Effector memory CD4-positive, alpha-beta T cell (primary cell): ENCODE results near the gene SRSF11.

Source experiments
- DNase-seq, 3 donors: peaks; one replicate each; pipeline ENCODE4 v3.0.0-alpha.2; 2020
- H3K27ac ChIP-seq: 2 replicates; pipeline ENCODE4 v1.7.0; 2013; ENCODE audit warnings: mild to moderate bottlenecking, low read length, moderate library complexity; ENCODE audit not compliant: insufficient read depth, poor library complexity, severe bottlenecking
- H3K27me3 ChIP-seq: replicated peaks from 2 replicates; pipeline ENCODE4 v1.7.0; 2013; ENCODE audit warnings: mild to moderate bottlenecking, low read length; ENCODE audit not compliant: insufficient read depth, control insufficient read depth, poor library complexity, severe bottlenecking
- H3K36me3 ChIP-seq: 2 replicates; pipeline ENCODE4 v1.7.0; 2013; ENCODE audit warnings: mild to moderate bottlenecking, low read length, moderate library complexity; ENCODE audit not compliant: control insufficient read depth, insufficient read depth
- H3K4me1 ChIP-seq: 2 replicates; pipeline ENCODE4 v1.7.0; 2013; ENCODE audit warnings: low read length, mild to moderate bottlenecking; ENCODE audit not compliant: control insufficient read depth, insufficient read depth, poor library complexity, severe bottlenecking
- H3K4me3 ChIP-seq: 2 replicates; pipeline ENCODE4 v1.7.0; 2013; ENCODE audit warnings: low read length, low read depth, mild to moderate bottlenecking; ENCODE audit not compliant: insufficient read depth, poor library complexity, severe bottlenecking
- H3K9me3 ChIP-seq: 2 replicates; pipeline ENCODE4 v1.7.0; 2013; ENCODE audit warnings: mild to moderate bottlenecking, low read length, moderate library complexity; ENCODE audit not compliant: control insufficient read depth

The SRSF11 gene

DNA sequence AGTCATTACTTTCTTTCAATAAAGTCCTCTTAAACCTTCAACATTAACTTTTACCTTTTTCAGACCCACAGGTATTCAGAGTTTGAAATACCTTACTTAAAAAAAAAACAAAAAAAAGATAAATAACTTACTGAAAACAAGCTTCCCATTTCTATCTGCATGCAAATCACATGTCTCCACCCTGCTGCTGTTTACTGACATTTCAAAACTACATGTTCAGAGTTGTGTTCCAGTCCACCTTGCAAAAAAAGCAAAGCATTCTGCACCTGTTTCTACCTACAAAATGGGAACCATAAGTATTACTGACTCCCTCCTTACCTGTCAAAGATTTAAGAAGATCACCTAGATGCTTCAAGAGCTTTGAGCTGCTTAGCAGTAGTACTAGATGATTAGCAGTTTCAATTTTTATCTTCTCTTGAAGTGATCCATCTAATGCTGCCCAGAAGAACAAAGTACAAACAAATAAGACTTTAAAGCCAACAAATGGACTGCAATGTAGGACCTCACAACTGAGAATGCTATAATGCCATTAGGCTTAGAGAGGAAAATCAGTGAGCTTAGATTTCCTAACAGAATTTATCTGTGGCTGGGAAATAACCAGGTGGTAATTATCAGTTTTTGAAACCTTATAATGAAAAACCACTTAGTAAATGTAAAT is 72.1 kb downstream of the SRSF11 start:
- Histone ChIP-seq H3K27me3 (no peaks in the 10 kb centered on the region), H3K4me3 (no peak overlapping the region), H3K27ac (no peak overlapping the region), H3K4me1 (no peaks in the 10 kb centered on the region), H3K36me3 (peaks cover 50% of the 10 kb centered on the region), H3K9me3 (no peaks in the 10 kb centered on the region)
- no peak for DNase-seq

DNA sequence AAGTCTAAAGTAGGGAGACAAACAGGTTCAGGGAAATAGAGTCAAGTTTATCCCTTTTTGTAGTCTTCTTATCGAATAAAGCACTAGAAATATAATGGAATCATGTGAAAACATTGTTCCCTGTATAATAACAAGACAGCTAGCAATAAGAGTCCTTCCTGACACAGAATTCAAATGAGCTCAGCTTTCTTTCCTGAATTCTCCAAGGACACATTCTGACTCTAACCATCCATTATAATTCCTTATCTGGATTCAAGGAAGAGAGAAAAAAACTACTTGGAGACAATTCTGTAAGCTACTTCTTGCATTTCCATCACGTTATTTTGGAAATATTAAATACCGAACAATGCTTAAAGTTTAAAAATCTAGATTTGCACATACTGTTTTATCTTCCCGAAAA is 74.6 kb downstream of the SRSF11 start:
- Histone ChIP-seq H3K27ac (no peak overlapping the region), H3K4me3 (no peak overlapping the region), H3K9me3 (no peaks in the 10 kb centered on the region), H3K4me1 (no peaks in the 10 kb centered on the region), H3K36me3 (peaks cover 60% of the 10 kb centered on the region), H3K27me3 (no peaks in the 10 kb centered on the region)
- DNase-seq, result no peak

DNA sequence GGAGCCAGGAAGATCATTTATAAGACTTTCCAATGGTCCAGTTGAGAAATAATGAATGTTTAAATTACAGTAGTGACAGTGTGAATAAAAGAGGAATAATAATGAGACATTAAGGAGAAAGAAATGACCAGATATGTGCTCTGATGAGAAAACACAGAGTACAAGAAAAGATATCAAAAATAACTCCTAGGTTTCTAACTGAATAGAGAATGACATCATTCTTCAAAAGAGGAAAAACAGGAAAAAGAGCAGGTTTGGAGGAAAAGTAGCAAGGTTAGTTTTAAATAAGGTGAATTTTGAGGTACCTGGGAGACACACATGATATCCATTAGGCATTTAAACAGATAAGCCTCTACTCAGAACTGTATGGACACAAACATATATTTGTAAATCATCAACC is 78.3 kb downstream of the SRSF11 start:
- H3K4me1 ChIP-seq, result no peaks in the 10 kb centered on the region
- peaks cover 36% of the 10 kb centered on the region for H3K36me3 ChIP-seq
- H3K4me3 ChIP-seq, result no peak overlapping the region
- no peak for DNase-seq
- no peaks in the 10 kb centered on the region for H3K9me3 ChIP-seq
- no peaks in the 10 kb centered on the region for H3K27me3 ChIP-seq
- H3K27ac ChIP-seq, result no peak overlapping the region
